OCI-LY3 (cell line): ENCODE measurements around the gene UMAD1.
"Not testable (repeated sequence)": the region's sequence is repeated elsewhere in the genome, so short reads cannot be mapped to it uniquely, and the experiment has no call there.

Experiments used
- H2AFZ ChIP-seq: fragments of 200-600, 300-600 bp; shearing (Covaris generic); 2 replicates; pipeline ENCODE4 v1.6.0; 2014; ENCODE audit warnings: antibody characterized with exemption, low read depth, low read length
- H3K27ac ChIP-seq: fragments of 200-600, 300-600 bp; sonication (generic); 2 replicates; pipeline ENCODE4 v1.5.1; 2014; ENCODE audit warnings: mild to moderate bottlenecking, low read length, moderate library complexity, mixed read lengths
- H3K27me3 ChIP-seq: fragments of 200-600, 300-600 bp; sonication (generic); 2 replicates; pipeline ENCODE4 v1.6.1; 2014; ENCODE audit warnings: low read depth, low read length, mixed read lengths
- H3K36me3 ChIP-seq: fragments of 200-600, 300-600 bp; sonication (generic); replicated peaks from 2 replicates; pipeline ENCODE3; 2014; ENCODE audit warnings: low read depth, low read length, mixed read lengths
- H3K4me1 ChIP-seq: fragments of 300-600, 200-600 bp; sonication (generic); 2 replicates; pipeline ENCODE4 v1.6.1; 2014; ENCODE audit warnings: low read length, mixed read lengths
- H3K4me2 ChIP-seq: fragments of 200-600, 300-600 bp; sonication (generic); 2 replicates; pipeline ENCODE4 v1.6.1; 2014; ENCODE audit warnings: low read length, mixed read lengths
- H3K4me3 ChIP-seq: fragments of 300-600, 200-600 bp; sonication (generic); 2 replicates; pipeline ENCODE4 v1.5.1; 2014; ENCODE audit warnings: antibody characterized with exemption, mild to moderate bottlenecking, low read length, moderate library complexity
- H3K79me2 ChIP-seq: fragments of 300-600, 200-600 bp; shearing (Covaris generic); 2 replicates; pipeline ENCODE4 v1.6.1; 2014; ENCODE audit warnings: mild to moderate bottlenecking, low read length, mixed read lengths
- H3K9ac ChIP-seq: fragments of 300-600, 200-600 bp; shearing (Covaris generic); 2 replicates; pipeline ENCODE4 v1.6.0; 2014; ENCODE audit warnings: mild to moderate bottlenecking, low read length, moderate library complexity
- H3K9me3 ChIP-seq: fragments of 200-600, 300-600 bp; shearing (Covaris generic); 2 replicates; pipeline ENCODE4 v1.6.1; 2014; ENCODE audit warnings: low read length, mixed read lengths; ENCODE audit not compliant: insufficient read depth
- H4K20me1 ChIP-seq: fragments of 200-600, 300-600 bp; sonication (generic); 2 replicates; pipeline ENCODE4 v1.6.1; 2016; ENCODE audit warnings: low read length, mixed read lengths; ENCODE audit not compliant: insufficient read depth
- CTCF ChIP-seq: fragments of 200-600, 300-600 bp; sonication (generic); IDR thresholded peaks from 2 replicates; pipeline ENCODE4 v1.5.1; 2014; ENCODE audit warnings: antibody characterized with exemption, low read length, low read depth
- EZH2phosphoT487 ChIP-seq: fragments of 200-600 bp; shearing (Covaris generic); IDR thresholded peaks from 2 replicates; pipeline ENCODE4 v1.6.1; 2018; ENCODE audit warnings: antibody characterized with exemption, mixed run types, low read depth

UMAD1 gene

GRCh38 chr7:7820409-7820808 is 179.9 kb downstream of the UMAD1 start:
- Histone ChIP-seq H3K36me3 (no peaks in the 10 kb centered on the region), H3K79me2 (no peaks in the 10 kb centered on the region), H2AFZ (no peak overlapping the region), H3K4me3 (peak overlapping the region; percentile 31; the same call in 1 of the 2 replicates), H4K20me1 (0 out of 2 replicates have a peak, but pooled peaks cover 3% of the 10 kb centered on the region), H3K4me1 (peaks cover 40% of the 10 kb centered on the region), H3K9me3 (no peaks in the 10 kb centered on the region), H3K27me3 (0 out of 2 replicates have a peak, but pooled peaks cover 4% of the 10 kb centered on the region), H3K27ac (no peak overlapping the region), H3K9ac (no peak overlapping the region), H3K4me2 (peak overlapping the region; percentile 58)
- no peak for TF ChIP-seq EZH2phosphoT487
- TF ChIP-seq CTCF, result no peak

GRCh38 chr7:7820939-7821338 is 180.4 kb downstream of the UMAD1 start:
- H3K27me3 ChIP-seq, result 0 out of 2 replicates have a peak, but pooled peaks cover 4% of the 10 kb centered on the region

GRCh38 chr7:7821517-7821916 is 181.0 kb downstream of the UMAD1 start:
- no peak overlapping the region for H3K27ac ChIP-seq
- H3K4me2 ChIP-seq, result peak overlapping the region; percentile 58
- TF ChIP-seq EZH2phosphoT487 (no peak), CTCF (no peak)
- H2AFZ ChIP-seq, result no peak overlapping the region
- H4K20me1 ChIP-seq, result no peaks in the 10 kb centered on the region
- H3K36me3 ChIP-seq, result no peaks in the 10 kb centered on the region
- no peak overlapping the region for H3K4me3 ChIP-seq
- peaks cover 29% of the 10 kb centered on the region for H3K4me1 ChIP-seq
- H3K79me2 ChIP-seq, result no peaks in the 10 kb centered on the region
- H3K9me3 ChIP-seq, result no peaks in the 10 kb centered on the region
- H3K9ac ChIP-seq, result no peak overlapping the region
- 0 out of 2 replicates have a peak, but pooled peaks cover 4% of the 10 kb centered on the region for H3K27me3 ChIP-seq

More at GRCh38 chr7:7820939-7821338, 180.4 kb downstream of the UMAD1 start:
- no peak overlapping the region for H3K27ac ChIP-seq
- 0 out of 2 replicates have a peak, but pooled peaks cover 3% of the 10 kb centered on the region for H4K20me1 ChIP-seq
- H3K9me3 ChIP-seq, result no peaks in the 10 kb centered on the region
- H3K4me1 ChIP-seq, result peaks cover 34% of the 10 kb centered on the region
- H3K36me3 ChIP-seq, result no peaks in the 10 kb centered on the region
- no peak overlapping the region for H3K9ac ChIP-seq
- H3K79me2 ChIP-seq, result no peaks in the 10 kb centered on the region
- H3K4me2 ChIP-seq, result peak overlapping the region; percentile 58
- H2AFZ ChIP-seq, result no peak overlapping the region
- peak overlapping the region; percentile 31; the same call in 1 of the 2 replicates for H3K4me3 ChIP-seq
- TF ChIP-seq CTCF (no peak), EZH2phosphoT487 (no peak)

- H3K4me1 ChIP-seq, result peaks cover 15% of the 10 kb centered on the region
- H2AFZ ChIP-seq, H3K9ac ChIP-seq, H3K79me2 ChIP-seq, H3K4me3 ChIP-seq, H3K36me3 ChIP-seq, H3K27me3 ChIP-seq, H4K20me1 ChIP-seq, H3K27ac ChIP-seq, H3K9me3 ChIP-seq, H3K4me2 ChIP-seq: not testable (repeated sequence)
Measured at GRCh38 chr7:7825294-7825693, 184.7 kb downstream of the UMAD1 start.
